Measurements from ENCODE around the gene SLC25A21. TPM values are rescaled to one million over a fixed set of nuclear protein-coding genes. Genes with fewer than 3 reads are reported as not detected.
A peak's percentile ranks its signal among the peaks of the same experiment; 100 is the strongest.

Gene SLC25A21
- total and polyA plus RNA-seq, 10 donors = 0.06 to 1.1 (median 0.22) TPM; not detected in 2

- H3K4me3 ChIP-seq = no peak overlapping the region
- DNase-seq = no peak
- no peak overlapping the region for H3K27ac ChIP-seq
- TF ChIP-seq POLR2AphosphoS5 (IDR thresholded peaks at IDR 0.05) (no peak), CTCF (IDR thresholded peaks at IDR 0.05 in 8 of 11, conservative IDR thresholded peaks at IDR 0.05 in 3 of 11) (no peak), POLR2A (IDR thresholded peaks at IDR 0.05) (no peak)
- intact Hi-C loops (cut with DNase I; ENCODE audit: low total_unique reads) = no loop called here
- H3K27me3 ChIP-seq (replicated peaks in 1 of 7) = peaks cover 12 to 100% (median 97%) of the 10 kb centered on the region in 7 donors
- peaks cover 0 to 21% (median 15%) of the 10 kb centered on the region in 6 donors for H3K4me1 ChIP-seq
- H3K36me3 ChIP-seq = no peaks in the 10 kb centered on the region
- 6 to 13% (median 9%) methylated on average over 4 of the region's 4 CpGs for WGBS, 5 donors
- peaks cover 0 to 9% (median 0%) of the 10 kb centered on the region in 8 donors for H3K9me3 ChIP-seq
Measured at GRCh38 chr14:36649872-36650650, 522.3 kb downstream of the SLC25A21 start.

GRCh38 chr14:36647824-36648753, 524.3 kb downstream of the SLC25A21 start:
- intact Hi-C loops (cut with DNase I; ENCODE audit: low total_unique reads) = no loop called here
- H3K9me3 ChIP-seq = peaks cover 0 to 9% (median 0%) of the 10 kb centered on the region in 8 donors
- WGBS, 5 donors = 3 to 10% (median 5%) methylated on average over 45 to 62 of the region's 62 CpGs
- no peak overlapping the region for H3K27ac ChIP-seq
- DNase-seq = no peak
- peak overlapping the region in 4 of 8 donors; percentile 5 to 49 (median 18) for H3K4me3 ChIP-seq
- H3K27me3 ChIP-seq (replicated peaks in 1 of 7) = peaks cover 7 to 99% (median 77%) of the 10 kb centered on the region in 7 donors
- TF ChIP-seq POLR2A (IDR thresholded peaks at IDR 0.05) (no peak), POLR2AphosphoS5 (IDR thresholded peaks at IDR 0.05) (no peak), CTCF (IDR thresholded peaks at IDR 0.05 in 8 of 11, conservative IDR thresholded peaks at IDR 0.05 in 3 of 11) (peak in 2 of 11 experiments; percentile 14 to 30)
- no peaks in the 10 kb centered on the region for H3K36me3 ChIP-seq
- H3K4me1 ChIP-seq = peaks cover 0 to 21% (median 15%) of the 10 kb centered on the region in 6 donors

GRCh38 chr14:36647417-36647823, 525.0 kb downstream of the SLC25A21 start:
- DNase-seq = no peak
- no peak for TF ChIP-seq POLR2A (IDR thresholded peaks at IDR 0.05)
- peaks cover 7 to 99% (median 74%) of the 10 kb centered on the region in 7 donors for H3K27me3 ChIP-seq (replicated peaks in 1 of 7)
- peak overlapping the region in 6 of 8 donors; percentile 4 to 49 (median 12) for H3K4me3 ChIP-seq
- H3K27ac ChIP-seq = no peak overlapping the region
- peaks cover 0 to 21% (median 15%) of the 10 kb centered on the region in 6 donors for H3K4me1 ChIP-seq
- peaks cover 0 to 9% (median 0%) of the 10 kb centered on the region in 8 donors for H3K9me3 ChIP-seq
- WGBS, 5 donors = 2 to 5% (median 5%) methylated on average over 24 to 34 of the region's 34 CpGs; no CpG with 5 or more reads in 1 of the 5 donors
- no peaks in the 10 kb centered on the region for H3K36me3 ChIP-seq
- intact Hi-C loops (cut with DNase I; ENCODE audit: low total_unique reads) = no loop called here

- Histone ChIP-seq H3K4me1 (peaks cover 0 to 21% (median 15%) of the 10 kb centered on the region in 6 donors), H3K4me3 (peak overlapping the region in 4 of 8 donors; percentile 4 to 49 (median 17)), H3K36me3 (no peaks in the 10 kb centered on the region), H3K27ac (no peak overlapping the region), H3K27me3 (replicated peaks in 1 of 7) (peaks cover 7 to 99% (median 70%) of the 10 kb centered on the region in 7 donors), H3K9me3 (peaks cover 0 to 9% (median 0%) of the 10 kb centered on the region in 8 donors)
- no peak for DNase-seq
- 4 to 6% (median 5%) methylated on average over 25 to 55 of the region's 55 CpGs for WGBS, 5 donors
- intact Hi-C loops (cut with DNase I; ENCODE audit: low total_unique reads) = no loop called here
- no peak for TF ChIP-seq POLR2AphosphoS5 (IDR thresholded peaks at IDR 0.05)
- no peak for TF ChIP-seq CTCF (IDR thresholded peaks at IDR 0.05 in 8 of 11, conservative IDR thresholded peaks at IDR 0.05 in 3 of 11)
- no peak for TF ChIP-seq POLR2A (IDR thresholded peaks at IDR 0.05)
Measured at GRCh38 chr14:36646664-36647416, 525.6 kb downstream of the SLC25A21 start.
